ENCODE data around the gene TMEM191C.

- no peak for TF ChIP-seq POLR2AphosphoS5 (IDR thresholded peaks at IDR 0.05; ENCODE audit: low read depth, low read length)
- TF ChIP-seq POLR2A (IDR thresholded peaks at IDR 0.05; ENCODE audit: low read depth, low read length) = no peak
- no peak for TF ChIP-seq TAF1 (IDR thresholded peaks at IDR 0.05; ENCODE audit: low read depth, low read length)
Measured at GRCh38 chr22:21451545-21452520, 15.4 kb upstream of the TMEM191C start.

Measured in GM12891 (cell line).